HG03378 (cell line): ENCODE measurements around the gene ZER1.
"Not testable (repeated sequence)": the region's sequence is repeated elsewhere in the genome, so short reads cannot be mapped to it uniquely, and the experiment has no call there.

ENCODE experiments used
- ATAC-seq: cut with Tn5 transposase; IDR thresholded peaks from one replicate; pipeline ENCODE4 v1.9.1; 2021; ENCODE audit warnings: mild to moderate bottlenecking, moderate library complexity; ENCODE audit not compliant: unreplicated experiment

The ZER1 gene

GRCh38 chr9:128718047-128718446, 53.7 kb downstream of the ZER1 start:
- ATAC-seq, result no peak

GRCh38 chr9:128716581-128717254, 55.0 kb downstream of the ZER1 start:
- no peak for ATAC-seq

- no peak for ATAC-seq
These were observed 56.3 kb downstream of the ZER1 start for GRCh38 chr9:128715436-128715750.

- ATAC-seq, result no peak
These were observed 56.9 kb downstream of the ZER1 start for GRCh38 chr9:128714586-128715435.

- no peak for ATAC-seq
These were observed 57.7 kb downstream of the ZER1 start for GRCh38 chr9:128713941-128714573.

- no peak for ATAC-seq
These were observed 58.3 kb downstream of the ZER1 start for GRCh38 chr9:128713411-128713780.

- ATAC-seq, result no peak
These were observed 59.0 kb downstream of the ZER1 start for GRCh38 chr9:128712451-128713410.

- no peak for ATAC-seq
These were observed 64.3 kb downstream of the ZER1 start for GRCh38 chr9:128707446-128707845.

GRCh38 chr9:128706671-128707381, 64.9 kb downstream of the ZER1 start:
- no peak for ATAC-seq

GRCh38 chr9:128706045-128706444, 65.7 kb downstream of the ZER1 start:
- ATAC-seq, result no peak

GRCh38 chr9:128705051-128705965, 66.4 kb downstream of the ZER1 start:
- no peak for ATAC-seq

GRCh38 chr9:128704356-128704670, 67.4 kb downstream of the ZER1 start:
- no peak for ATAC-seq

GRCh38 chr9:128703616-128704355, 67.9 kb downstream of the ZER1 start:
- no peak for ATAC-seq

- no peak for ATAC-seq
These were observed 68.6 kb downstream of the ZER1 start for GRCh38 chr9:128702949-128703615.

- no peak for ATAC-seq
These were observed 69.2 kb downstream of the ZER1 start, which contains the start of gene PKN3 for GRCh38 chr9:128702445-128702948. TSS of gene PKN3 (plus strand) at chr9:128702503. CDS start at chr9:128702916, 413 bp downstream.

- no peak for ATAC-seq
These were observed 70.4 kb downstream of the ZER1 start for GRCh38 chr9:128701227-128701854.

- ATAC-seq, result not testable (repeated sequence)
These were observed 72.5 kb downstream of the ZER1 start for GRCh38 chr9:128699096-128699795.
